Occipital lobe (tissue), 2 donors: ENCODE data around the gene NWD2. TPM values are rescaled to one million over a fixed set of nuclear protein-coding genes. Genes with fewer than 3 reads are reported as not detected.
"Not testable (repeated sequence)": the region's sequence is repeated elsewhere in the genome, so short reads cannot be mapped to it uniquely, and the experiment has no call there.

Experiments
- DNase-seq: peaks from one replicate; lab custom pipeline; 2025; lab: John Stamatoyannopoulos, UW
- total RNA-seq: library from RNA; depleted of rRNA; stranded (reverse); fragments of >200 nt; gene quantifications from one replicate; pipeline ENCODE4 v1.2.3, GENCODE V29; 2014

NWD2 gene
- 44.5 TPM for total RNA-seq

- peak; percentile 43 for DNase-seq
Observed at GRCh38 chr4:37244583-37245390, at the start of gene NWD2. Gene NWD2 (plus strand): TSS chr4:37244743. CDS start chr4:37245068, 325 bp downstream.

- no peak for DNase-seq
Observed at GRCh38 chr4:37197899-37198298, 46.6 kb upstream of the NWD2 start.

GRCh38 chr4:37204740-37205139, 39.8 kb upstream of the NWD2 start:
- not testable (repeated sequence) for DNase-seq

GRCh38 chr4:37216209-37216608, 28.3 kb upstream of the NWD2 start:
- DNase-seq: no peak

GRCh38 chr4:37219242-37219641, 25.3 kb upstream of the NWD2 start:
- DNase-seq: no peak

- no peak for DNase-seq
Observed at GRCh38 chr4:37219990-37220389, 24.6 kb upstream of the NWD2 start.

- no peak for DNase-seq
Observed at GRCh38 chr4:37220685-37221084, 23.9 kb upstream of the NWD2 start.

GRCh38 chr4:37223732-37224131, 20.8 kb upstream of the NWD2 start:
- DNase-seq: no peak

- DNase-seq: no peak
Observed at GRCh38 chr4:37224854-37225253, 19.7 kb upstream of the NWD2 start.

GRCh38 chr4:37225778-37226177, 18.8 kb upstream of the NWD2 start:
- DNase-seq: no peak

GRCh38 chr4:37232315-37232714, 12.2 kb upstream of the NWD2 start:
- DNase-seq: no peak

GRCh38 chr4:37236165-37236564, 8.4 kb upstream of the NWD2 start:
- no peak for DNase-seq

GRCh38 chr4:37241647-37242046, 2.9 kb upstream of the NWD2 start:
- DNase-seq: no peak

GRCh38 chr4:37243051-37243450, 1.5 kb upstream of the NWD2 start:
- peak; percentile 14 for DNase-seq

- DNase-seq: no peak
Observed at GRCh38 chr4:37243722-37244582, 591 bp upstream of the NWD2 start.

GRCh38 chr4:37245391-37245954, 930 bp downstream of the NWD2 start:
- DNase-seq: no peak

GRCh38 chr4:37246891-37247290, 2.3 kb downstream of the NWD2 start:
- no peak for DNase-seq

GRCh38 chr4:37258221-37258620, 13.7 kb downstream of the NWD2 start:
- DNase-seq: no peak

GRCh38 chr4:37268319-37268718, 23.8 kb downstream of the NWD2 start:
- no peak for DNase-seq

- no peak for DNase-seq
Observed at GRCh38 chr4:37279121-37279520, 34.6 kb downstream of the NWD2 start.

GRCh38 chr4:37279894-37280592, 35.5 kb downstream of the NWD2 start:
- DNase-seq: no peak

- no peak for DNase-seq
Observed at GRCh38 chr4:37299468-37299867, 54.9 kb downstream of the NWD2 start.
